Heart left ventricle (tissue), 16 donors: ENCODE data around the gene AKNA. TPM values are rescaled to one million over a fixed set of nuclear protein-coding genes. Genes with fewer than 3 reads are reported as not detected.

Experiments used
- ATAC-seq, 4 donors: fragments of 200-7000 bp; cut with Tn5 transposase; one replicate each; pipeline ENCODE4 v1.9.1; 2020 to 2022; ENCODE audit warnings: moderate library complexity in 4 of 4, mild to moderate bottlenecking in 3 of 4, moderate number of reproducible peaks in 1 of 4
- DNase-seq, 5 donors: peaks; one replicate each; pipeline ENCODE4 v3.0.0-alpha.2; 2020
- H3K27ac ChIP-seq, 12 donors: fragments of 200-600 bp; sonication (generic) in 4 of 12; one replicate each; pipeline versions ENCODE4 v1.5.0 to v1.8.0; 2016 to 2022; ENCODE audit warnings: mild to moderate bottlenecking in 2 of 12
- H3K27me3 ChIP-seq, 9 donors: fragments of 200-600 bp; sonication (generic) in 2 of 9; one replicate each; pipeline versions ENCODE4 v1.5.1 to v1.8.0; 2016 to 2022; ENCODE audit warnings: mild to moderate bottlenecking in 3 of 9
- H3K36me3 ChIP-seq, 9 donors: fragments of 200-600 bp; sonication (generic) in 2 of 9; one replicate each; pipeline versions ENCODE4 v1.5.0 to v1.8.0; 2018 to 2022; ENCODE audit warnings: mild to moderate bottlenecking in 2 of 9
- H3K4me1 ChIP-seq, 12 donors: fragments of 200-600 bp; sonication (generic) in 4 of 12; one replicate each; pipeline versions ENCODE4 v1.5.0 to v1.8.0; 2016 to 2022; ENCODE audit warnings: mild to moderate bottlenecking in 3 of 12
- H3K4me3 ChIP-seq, 12 donors: fragments of 200-600 bp; sonication (generic) in 4 of 12; one replicate each; pipeline versions ENCODE4 v1.5.0 to v1.8.0; 2017 to 2022; ENCODE audit warnings: mild to moderate bottlenecking in 9 of 12, moderate library complexity in 4 of 12
- H3K9me3 ChIP-seq, 12 donors: fragments of 200-600 bp; sonication (generic) in 4 of 12; one replicate each; pipeline versions ENCODE4 v1.5.0 to v1.8.0; 2016 to 2022; ENCODE audit warnings: mild to moderate bottlenecking in 1 of 12
- POLR2A ChIP-seq, 2 donors: fragments of 450-650 bp; IDR thresholded peaks; one replicate each; pipeline ENCODE4 v1.6.1; 2017; ENCODE audit warnings: antibody characterized with exemption in 2 of 2, mild to moderate bottlenecking in 2 of 2, moderate library complexity in 2 of 2
- WGBS, 4 donors: extraction: QIAGEN DNeasy Blood & Tissue Kit in 2 of 4; methylation state at CpG; one replicate each; pipeline versions ENCODE4 v1.1.5 to v1.1.7; 2013 to 2018; 5-methylcytosine and 5-hydroxymethylcytosine counted together
- intact Hi-C, 10 donors: fragments of 100-400 bp; cut with DNase I; formaldehyde crosslinking; loops; one replicate each; pipeline versions ENCODE4 v1.11.1 to v1.14.2; 2022
- polyA plus RNA-seq, 2 donors: library from polyadenylated mRNA; stranded (reverse); fragments of 200-250 nt; gene quantifications; one replicate each; pipeline ENCODE4 v1.2.3, GENCODE V29; 2013
- total RNA-seq, 9 donors: library from RNA; depleted of rRNA in 2 of 9; stranded (reverse); fragments of >200 nt in 2 of 9; fragmentation: NEBNext Ultra II Directional in 3 of 9; extraction: Animal tissue kit (Norgen Biotek cat#: 25700) in 3 of 9; gene quantifications; one replicate each; pipeline versions ENCODE4 v1.1.0 to v1.2.4, GENCODE V29; 2016 to 2023
- TF ChIP-seq, protein P1 (sequence below), 12 donors: fragments of 200-600 bp; sonication (generic) in 4 of 12; IDR thresholded peaks; one replicate each; pipeline versions ENCODE4 v1.5.0 to v1.8.0; 2018 to 2022; ENCODE audit warnings: antibody characterized with exemption in 12 of 12, mild to moderate bottlenecking in 5 of 12
- donor health status: ischemic (EF 13 %, LVEDD 7.1; RV severe dilation, severe dysfunction).
- donor health status: healthy with polysubstance abuse.
- donor health status: DM: no; HTN: yes; CAD: no.
- donor health status: DM: no; HTN: no; CAD: no.
- donor health status: ischemic (EF 25% LVEDD 6.9; RV normal size, moderate dysfunction).
- donor health status: ischemic (EF 25% LVEDD 5.7; RV mildly dilated, moderate dysfunction).
- donor health status: healthy.
- donor health status: DM: yes; HTN: yes; CAD: no.
- donor health status: ischemic (EF 35%, LVEDD 5.7; RV mildly dilated, moderate dysfunction).
- donor health status: nonischemic (EF 11% LVEDD 7.7; RV severe dilation, severe dysfunction).
- donor health status: DM: yes; HTN: yes; CAD: no.
- donor health status: PGD.
- donor health status: ischemic (EF 29% LVEDD 5.4; RV normal size, mild dysfunction).
- donor health status: nonischemic (EF 23%, LVEDD 6.1; RV moderate dilation, normal function).

Gene AKNA
- total and polyA plus RNA-seq, 11 donors, result 2.5 to 30.8 (median 4.4) TPM

DNA sequence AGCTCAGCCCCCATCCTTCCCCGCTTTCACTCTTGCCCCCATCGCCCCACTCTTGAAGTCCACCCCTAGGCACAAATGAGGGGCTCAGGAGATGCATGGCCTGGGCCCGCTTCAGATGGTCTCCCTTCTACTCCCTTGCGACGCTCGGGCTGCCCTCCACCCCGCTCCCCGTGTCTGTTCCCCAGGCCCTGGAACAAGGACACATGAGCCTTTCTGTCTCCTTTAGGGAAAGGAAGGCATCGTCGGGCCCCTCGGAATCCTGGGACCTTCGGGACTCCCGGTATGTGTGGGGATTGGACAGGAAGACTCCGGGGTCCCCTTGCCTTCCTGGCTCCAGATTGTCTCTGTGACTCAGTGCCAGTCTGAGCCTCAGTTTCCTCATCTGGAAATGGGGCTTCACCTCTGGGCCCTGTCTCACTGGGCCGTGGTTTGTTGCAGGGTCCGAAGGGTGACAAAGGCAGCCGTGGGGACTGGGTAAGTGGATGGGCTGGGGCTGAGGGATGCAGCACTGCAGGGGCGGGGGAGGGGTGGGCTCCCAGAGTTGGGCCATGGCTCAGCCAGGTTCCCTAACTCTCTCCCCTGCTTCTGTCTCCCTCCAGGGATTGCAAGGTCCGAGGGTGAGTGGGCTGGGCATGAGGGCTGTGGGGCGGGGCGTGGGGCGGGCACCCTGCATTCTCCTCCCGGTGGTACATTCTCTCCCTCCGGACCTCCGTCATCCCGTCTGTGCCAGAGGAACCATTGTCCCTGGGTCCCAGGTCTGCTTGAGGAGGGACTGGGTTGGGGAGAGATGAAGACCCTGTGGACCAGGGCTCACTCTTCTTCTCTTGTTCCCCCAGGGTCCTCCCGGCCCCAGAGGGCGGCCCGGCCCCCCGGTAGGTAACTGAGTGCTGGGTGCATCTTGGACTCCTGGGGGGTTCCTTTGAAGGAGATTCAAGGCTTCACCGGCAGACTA lies 86.7 kb downstream of the AKNA start:
- Histone ChIP-seq H3K27me3 (no peaks in the 10 kb centered on the region), H3K27ac (no peak overlapping the region), H3K36me3 (peaks cover 0 to 28% (median 5%) of the 10 kb centered on the region in 9 donors), H3K9me3 (peaks cover 0 to 4% (median 0%) of the 10 kb centered on the region in 12 donors), H3K4me3 (no peak overlapping the region), H3K4me1 (peaks cover 0 to 6% (median 2%) of the 10 kb centered on the region in 12 donors)
- DNase-seq, result peak in 1 of 5 donors; percentile 16
- intact Hi-C loops, result loop anchor here in 1 of 10 donors (5.0 kb wide), 1 partner anchor 619 kb away; no protein-coding TSS in a partner anchor
- WGBS, 4 donors, result 89 to 94% (median 94%) methylated on average over 24 to 31 of the region's 31 CpGs
- TF ChIP-seq POLR2A (IDR thresholded peaks at IDR 0.05), result no peak
- TF ChIP-seq, protein P1, sequence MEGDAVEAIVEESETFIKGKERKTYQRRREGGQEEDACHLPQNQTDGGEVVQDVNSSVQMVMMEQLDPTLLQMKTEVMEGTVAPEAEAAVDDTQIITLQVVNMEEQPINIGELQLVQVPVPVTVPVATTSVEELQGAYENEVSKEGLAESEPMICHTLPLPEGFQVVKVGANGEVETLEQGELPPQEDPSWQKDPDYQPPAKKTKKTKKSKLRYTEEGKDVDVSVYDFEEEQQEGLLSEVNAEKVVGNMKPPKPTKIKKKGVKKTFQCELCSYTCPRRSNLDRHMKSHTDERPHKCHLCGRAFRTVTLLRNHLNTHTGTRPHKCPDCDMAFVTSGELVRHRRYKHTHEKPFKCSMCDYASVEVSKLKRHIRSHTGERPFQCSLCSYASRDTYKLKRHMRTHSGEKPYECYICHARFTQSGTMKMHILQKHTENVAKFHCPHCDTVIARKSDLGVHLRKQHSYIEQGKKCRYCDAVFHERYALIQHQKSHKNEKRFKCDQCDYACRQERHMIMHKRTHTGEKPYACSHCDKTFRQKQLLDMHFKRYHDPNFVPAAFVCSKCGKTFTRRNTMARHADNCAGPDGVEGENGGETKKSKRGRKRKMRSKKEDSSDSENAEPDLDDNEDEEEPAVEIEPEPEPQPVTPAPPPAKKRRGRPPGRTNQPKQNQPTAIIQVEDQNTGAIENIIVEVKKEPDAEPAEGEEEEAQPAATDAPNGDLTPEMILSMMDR (IDR thresholded peaks at IDR 0.05), result no peak
- ATAC-seq, result no peak

DNA sequence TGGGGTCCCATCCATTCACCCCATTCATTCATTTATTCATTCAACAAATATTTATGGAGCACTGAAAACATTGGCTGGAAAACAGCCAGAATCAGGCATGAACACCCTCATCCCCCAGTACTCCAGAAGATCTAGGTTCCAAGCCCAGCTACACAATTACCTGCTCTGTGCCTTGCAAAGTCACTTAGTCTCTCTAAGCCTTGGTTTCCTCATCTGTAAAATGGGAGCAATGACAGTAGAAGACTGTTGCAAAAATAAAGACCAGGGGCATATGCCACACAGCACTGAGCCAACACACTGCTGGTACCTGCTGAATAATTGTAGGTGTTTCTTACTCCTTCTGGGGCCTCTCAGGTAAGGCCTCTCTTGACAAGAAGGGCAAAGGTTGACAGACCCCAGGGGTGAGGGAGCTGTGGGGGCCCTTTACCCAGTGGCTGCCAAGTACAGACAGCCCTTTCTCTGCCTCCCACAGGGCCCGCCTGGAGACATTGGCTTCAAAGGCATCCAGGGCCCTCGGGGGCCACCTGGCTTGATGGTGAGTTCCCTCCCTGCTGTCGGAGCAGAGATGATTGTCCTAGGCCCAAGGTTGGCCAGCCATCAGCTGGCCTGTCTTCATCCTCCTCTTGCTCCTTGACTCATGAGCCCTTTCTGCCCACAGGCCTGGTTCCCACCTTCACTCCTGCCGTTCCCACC lies 87.5 kb downstream of the AKNA start:
- Histone ChIP-seq H3K4me3 (no peak overlapping the region), H3K27me3 (no peaks in the 10 kb centered on the region), H3K27ac (no peak overlapping the region), H3K9me3 (peaks cover 0 to 8% (median 0%) of the 10 kb centered on the region in 12 donors), H3K4me1 (peaks cover 0 to 1% (median 0%) of the 10 kb centered on the region in 12 donors), H3K36me3 (peaks cover 0 to 34% (median 5%) of the 10 kb centered on the region in 9 donors)
- WGBS, 4 donors, result 90 to 97% (median 94%) methylated on average over 4 of the region's 4 CpGs
- intact Hi-C loops, result loop anchor here in 1 of 10 donors (5.0 kb wide), 1 partner anchor 618 kb away; no protein-coding TSS in a partner anchor
- TF ChIP-seq, protein P1 (IDR thresholded peaks at IDR 0.05), result no peak
- no peak for TF ChIP-seq POLR2A (IDR thresholded peaks at IDR 0.05)
- ATAC-seq (no peak), DNase-seq (peak in 2 of 5 donors; percentile 3 to 9)

DNA sequence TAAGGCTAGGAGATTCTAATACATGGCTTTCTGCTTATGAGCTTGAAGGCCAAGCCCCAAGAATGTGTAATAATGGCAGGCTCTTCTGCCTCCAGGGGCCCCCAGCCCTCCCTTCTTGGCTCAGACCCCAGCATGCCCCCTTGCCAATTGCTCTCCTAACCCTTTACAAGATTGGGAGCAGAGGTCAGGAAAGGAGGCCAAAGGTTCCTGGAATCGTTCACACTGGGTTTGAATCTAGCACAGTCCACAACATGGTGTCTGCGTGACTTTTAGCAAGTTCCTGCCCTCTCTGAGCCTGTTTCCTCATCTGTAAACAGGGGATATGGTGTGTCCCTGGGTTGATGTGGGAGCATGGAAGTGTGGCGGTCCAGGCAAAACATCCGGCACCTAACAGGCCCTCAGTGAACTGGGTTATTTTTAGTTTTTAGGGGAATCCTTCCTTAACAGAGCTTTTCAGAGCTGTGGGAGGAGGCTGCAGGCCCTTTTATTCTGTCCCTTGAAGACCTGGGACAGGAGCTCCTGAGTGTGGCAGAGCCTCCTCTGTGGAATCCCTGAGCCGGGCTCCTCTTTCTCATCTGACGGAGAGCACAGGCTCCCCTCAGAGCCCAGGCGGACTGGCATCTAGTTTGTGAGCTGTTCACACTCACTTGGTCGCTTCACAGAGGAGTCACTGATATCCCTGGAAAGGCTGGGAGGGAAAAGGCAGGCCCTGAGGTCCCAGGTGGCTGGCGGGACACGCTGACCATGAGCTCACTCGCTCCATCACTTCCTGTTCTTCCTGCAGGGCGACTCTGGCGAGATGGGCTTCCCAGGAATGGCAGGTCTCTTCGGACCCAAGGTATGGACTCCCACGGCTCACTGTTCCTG lies 88.3 kb downstream of the AKNA start:
- TF ChIP-seq POLR2A (IDR thresholded peaks at IDR 0.05), result no peak
- TF ChIP-seq, protein P1 (IDR thresholded peaks at IDR 0.05), result no peak
- H3K4me3 ChIP-seq, result no peak overlapping the region
- peaks cover 0 to 42% (median 10%) of the 10 kb centered on the region in 9 donors for H3K36me3 ChIP-seq
- H3K27ac ChIP-seq, result no peak overlapping the region
- peaks cover 0 to 16% (median 3%) of the 10 kb centered on the region in 12 donors for H3K9me3 ChIP-seq
- H3K27me3 ChIP-seq, result no peaks in the 10 kb centered on the region
- 69 to 82% (median 76%) methylated on average over 13 to 15 of the region's 15 CpGs for WGBS, 4 donors
- DNase-seq, result peak in 2 of 5 donors; percentile 2 to 18
- intact Hi-C loops, result loop anchor here in 3 of 10 donors (5.0 to 10.0 kb wide), 2 partner anchors 615 to 617 kb away; no protein-coding TSS in a partner anchor
- ATAC-seq, result no peak
- H3K4me1 ChIP-seq, result no peaks in the 10 kb centered on the region
